Stomach (tissue), 4 donors: ENCODE measurements around the gene TTC33.

ENCODE experiments used
- CTCF ChIP-seq, 7 experiments: fragments of 450-650 bp in 4 of 7; fragments of 200-600 bp in 3 of 7; sonication (generic) in 3 of 7; IDR thresholded peaks; one replicate each; pipeline ENCODE4 v1.5.1; 2016 to 2019; ENCODE audit warnings: antibody characterized with exemption in 7 of 7, control low read depth in 2 of 7, mild to moderate bottlenecking in 1 of 7
- EP300 ChIP-seq: sonication (generic); formaldehyde crosslinking; IDR thresholded peaks from one replicate; pipeline ENCODE4 v1.6.1; 2017; ENCODE audit warnings: antibody characterized with exemption
- POLR2A ChIP-seq, 4 donors: fragments of 450-650 bp; IDR thresholded peaks; one replicate each; pipeline ENCODE4 v1.6.1; 2016; ENCODE audit warnings: antibody characterized with exemption in 4 of 4, control low read depth in 2 of 4, mild to moderate bottlenecking in 1 of 4, moderate library complexity in 1 of 4
- POLR2AphosphoS5 ChIP-seq, 3 donors: sonication (generic); formaldehyde crosslinking; IDR thresholded peaks; one replicate each; pipeline ENCODE4 v1.6.1; 2016; ENCODE audit warnings: antibody characterized with exemption in 3 of 3

GRCh38 chr5:40607202-40607601 is 148.6 kb downstream of the TTC33 start:
- TF ChIP-seq POLR2A (IDR thresholded peaks at IDR 0.05) (no peak), CTCF (IDR thresholded peaks at IDR 0.05) (no peak), POLR2AphosphoS5 (IDR thresholded peaks at IDR 0.05) (no peak), EP300 (no peak)
